OCI-LY3 (cell line): ENCODE results near the gene MSI2.

Experiments
- EZH2phosphoT487 ChIP-seq: fragments of 200-600 bp; shearing (Covaris generic); IDR thresholded peaks from 2 replicates; pipeline ENCODE4 v1.6.1; 2018; ENCODE audit warnings: antibody characterized with exemption, mixed run types, low read depth
- TF ChIP-seq, protein P1 (sequence below): fragments of 200-600, 300-600 bp; sonication (generic); IDR thresholded peaks from 2 replicates; pipeline ENCODE4 v1.5.1; 2014; ENCODE audit warnings: antibody characterized with exemption, low read length, low read depth

DNA sequence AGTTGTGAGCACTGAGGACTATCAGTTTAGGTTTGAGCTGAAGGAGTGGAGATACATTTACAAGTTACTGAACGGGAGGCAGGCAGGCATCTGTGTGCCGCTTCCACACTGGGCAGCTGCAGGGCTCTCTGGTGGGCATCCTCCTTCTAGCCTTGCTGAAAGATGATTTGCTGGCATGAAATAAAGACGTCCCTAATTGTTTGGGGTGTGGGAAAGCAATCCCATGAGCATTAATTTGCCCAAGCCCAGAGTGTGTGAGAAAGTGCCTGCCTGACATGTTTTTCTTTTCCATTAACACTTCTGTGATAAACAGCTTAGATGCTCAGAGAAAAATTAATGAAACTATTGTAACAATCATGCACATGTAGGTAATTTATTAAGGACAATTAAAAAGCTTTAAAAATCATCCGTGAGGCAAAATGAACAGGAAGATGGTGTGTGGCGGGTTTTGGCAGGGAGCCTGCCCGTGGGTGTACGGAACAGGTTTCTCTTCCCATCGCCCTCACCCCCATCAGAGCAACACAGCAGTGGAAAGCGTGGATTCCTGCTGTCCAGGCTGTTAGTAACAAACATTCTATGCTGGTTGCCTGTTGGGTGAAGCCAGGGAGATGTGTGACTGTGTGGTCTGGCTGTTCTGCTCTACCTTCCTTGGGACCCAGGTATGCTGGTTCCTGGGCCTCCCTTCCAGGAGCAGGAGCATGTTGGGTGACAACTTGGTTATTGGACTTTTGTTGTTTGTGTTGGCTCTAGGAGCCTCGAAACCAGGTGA lies 191.9 kb downstream of the MSI2 start:
- TF ChIP-seq, protein P1, sequence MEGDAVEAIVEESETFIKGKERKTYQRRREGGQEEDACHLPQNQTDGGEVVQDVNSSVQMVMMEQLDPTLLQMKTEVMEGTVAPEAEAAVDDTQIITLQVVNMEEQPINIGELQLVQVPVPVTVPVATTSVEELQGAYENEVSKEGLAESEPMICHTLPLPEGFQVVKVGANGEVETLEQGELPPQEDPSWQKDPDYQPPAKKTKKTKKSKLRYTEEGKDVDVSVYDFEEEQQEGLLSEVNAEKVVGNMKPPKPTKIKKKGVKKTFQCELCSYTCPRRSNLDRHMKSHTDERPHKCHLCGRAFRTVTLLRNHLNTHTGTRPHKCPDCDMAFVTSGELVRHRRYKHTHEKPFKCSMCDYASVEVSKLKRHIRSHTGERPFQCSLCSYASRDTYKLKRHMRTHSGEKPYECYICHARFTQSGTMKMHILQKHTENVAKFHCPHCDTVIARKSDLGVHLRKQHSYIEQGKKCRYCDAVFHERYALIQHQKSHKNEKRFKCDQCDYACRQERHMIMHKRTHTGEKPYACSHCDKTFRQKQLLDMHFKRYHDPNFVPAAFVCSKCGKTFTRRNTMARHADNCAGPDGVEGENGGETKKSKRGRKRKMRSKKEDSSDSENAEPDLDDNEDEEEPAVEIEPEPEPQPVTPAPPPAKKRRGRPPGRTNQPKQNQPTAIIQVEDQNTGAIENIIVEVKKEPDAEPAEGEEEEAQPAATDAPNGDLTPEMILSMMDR, result no peak
- TF ChIP-seq EZH2phosphoT487, result no peak
